Aorta (tissue), 5 donors: ENCODE measurements around the gene MAJIN. TPM values are rescaled to one million over a fixed set of nuclear protein-coding genes. Genes with fewer than 3 reads are reported as not detected.
A peak's percentile ranks its signal among the peaks of the same experiment; 100 is the strongest.

Experiments used
- ATAC-seq: fragments of 200-7000 bp; cut with Tn5 transposase; one replicate; pipeline ENCODE4 v1.9.1; 2022; ENCODE audit warnings: moderate library complexity; ENCODE audit not compliant: low FRiP score
- DNase-seq, 2 donors: peaks; one replicate each; pipeline ENCODE4 v3.0.0-alpha.2; 2020
- H3K27ac ChIP-seq, 2 donors: one replicate each; pipeline ENCODE4 v1.5.1; 2013; ENCODE audit warnings: low read length in 2 of 2, mild to moderate bottlenecking in 2 of 2, moderate library complexity in 2 of 2, control low read depth in 1 of 2, inconsistent platforms in 1 of 2, low read depth in 1 of 2
- H3K27me3 ChIP-seq, 2 donors: one replicate each; pipeline ENCODE4 v1.6.1; 2013; ENCODE audit warnings: control low read depth in 1 of 2, low read length in 1 of 2, mild to moderate bottlenecking in 1 of 2, moderate library complexity in 1 of 2; ENCODE audit not compliant: insufficient read depth in 2 of 2, control insufficient read depth in 1 of 2
- H3K36me3 ChIP-seq, 2 donors: one replicate each; pipeline ENCODE4 v1.6.1; 2013; ENCODE audit warnings: control low read depth in 1 of 2, low read length in 1 of 2, mild to moderate bottlenecking in 1 of 2; ENCODE audit not compliant: insufficient read depth in 2 of 2, control insufficient read depth in 1 of 2
- H3K4me1 ChIP-seq, 2 donors: one replicate each; pipeline ENCODE4 v1.6.1; 2013; ENCODE audit warnings: low read length in 2 of 2, control low read depth in 1 of 2, mild to moderate bottlenecking in 1 of 2, moderate library complexity in 1 of 2; ENCODE audit not compliant: insufficient read depth in 2 of 2, control insufficient read depth in 1 of 2
- H3K4me3 ChIP-seq, 2 donors: one replicate each; pipeline ENCODE4 v1.5.1; 2013; ENCODE audit warnings: low read length in 2 of 2, control low read depth in 1 of 2, mild to moderate bottlenecking in 1 of 2
- H3K9me3 ChIP-seq: one replicate; pipeline ENCODE4 v1.6.1; 2013; ENCODE audit warnings: mild to moderate bottlenecking, low read length; ENCODE audit not compliant: control insufficient read depth
- WGBS, 2 donors: extraction: QIAGEN DNeasy Blood & Tissue Kit; methylation state at CpG; one replicate each; pipeline ENCODE4 v1.1.7; 2013; 5-methylcytosine and 5-hydroxymethylcytosine counted together
- intact Hi-C, 2 donors: fragments of 100-400 bp; cut with DNase I; formaldehyde crosslinking; loops; one replicate each; pipeline versions ENCODE4 v1.14.2 to v1.15.0; 2022
- polyA plus RNA-seq, 2 donors: library from polyadenylated mRNA; stranded (reverse); fragments of 200-250 nt; gene quantifications; one replicate each; pipeline ENCODE4 v1.2.3, GENCODE V29; 2013
- total RNA-seq, 2 donors: library from RNA; stranded (reverse); fragmentation: NEBNext Ultra II Directional; extraction: Animal tissue kit (Norgen Biotek cat#: 25700); gene quantifications; one replicate each; pipeline ENCODE4 v1.2.1, GENCODE V29; 2021
- donor health status: healthy with polysubstance abuse.
- donor health status: Bipolar disorder and iron deficiency.
- donor health status: DM: no; HTN: no; CAD: no.
- donor health status: DM: no; HTN: no; CAD: no.
- donor health status: DM: yes; HTN: yes; CAD: no.

The MAJIN gene
- total and polyA plus RNA-seq, 4 donors, result not detected

DNA sequence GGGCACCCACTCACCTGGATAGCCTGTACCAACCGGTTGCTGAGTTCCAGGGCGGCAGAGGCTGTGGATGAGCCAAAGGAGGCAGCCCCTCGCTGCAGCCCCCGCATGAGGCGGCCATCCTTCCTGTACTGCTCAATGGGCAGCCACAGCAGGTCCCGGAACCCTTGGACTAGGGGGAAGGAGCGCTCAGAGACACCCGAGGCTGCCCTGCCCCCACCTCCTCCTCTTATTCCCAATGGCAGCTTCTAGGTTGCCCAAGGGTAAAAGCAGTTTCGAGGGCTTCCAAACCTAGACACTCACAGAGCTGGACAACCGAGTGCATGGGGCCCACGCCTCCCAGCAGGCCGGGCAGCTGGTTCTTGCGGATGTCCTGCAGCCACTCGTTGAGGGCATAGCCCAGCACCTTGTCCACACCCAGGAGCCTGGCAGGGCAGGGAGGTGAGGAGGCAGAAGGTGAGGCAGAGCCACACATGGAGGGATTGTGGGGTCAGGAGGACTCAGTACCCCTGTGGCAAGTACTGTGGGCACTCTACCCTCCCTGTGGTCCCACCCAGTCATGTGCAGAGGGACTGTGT is 75.4 kb downstream of the MAJIN start:
- DNase-seq (no peak), ATAC-seq (no peak)
- H3K9me3 ChIP-seq, result no peaks in the 10 kb centered on the region
- no peaks in the 10 kb centered on the region for H3K27me3 ChIP-seq
- peaks cover 0 to 2% of the 10 kb centered on the region in 2 donors for H3K36me3 ChIP-seq
- H3K4me3 ChIP-seq, result no peak overlapping the region
- 85 to 86% methylated on average over 14 of the region's 14 CpGs for WGBS, 2 donors
- no peaks in the 10 kb centered on the region for H3K4me1 ChIP-seq
- H3K27ac ChIP-seq, result no peak overlapping the region
- intact Hi-C loops, result no loop called here

DNA sequence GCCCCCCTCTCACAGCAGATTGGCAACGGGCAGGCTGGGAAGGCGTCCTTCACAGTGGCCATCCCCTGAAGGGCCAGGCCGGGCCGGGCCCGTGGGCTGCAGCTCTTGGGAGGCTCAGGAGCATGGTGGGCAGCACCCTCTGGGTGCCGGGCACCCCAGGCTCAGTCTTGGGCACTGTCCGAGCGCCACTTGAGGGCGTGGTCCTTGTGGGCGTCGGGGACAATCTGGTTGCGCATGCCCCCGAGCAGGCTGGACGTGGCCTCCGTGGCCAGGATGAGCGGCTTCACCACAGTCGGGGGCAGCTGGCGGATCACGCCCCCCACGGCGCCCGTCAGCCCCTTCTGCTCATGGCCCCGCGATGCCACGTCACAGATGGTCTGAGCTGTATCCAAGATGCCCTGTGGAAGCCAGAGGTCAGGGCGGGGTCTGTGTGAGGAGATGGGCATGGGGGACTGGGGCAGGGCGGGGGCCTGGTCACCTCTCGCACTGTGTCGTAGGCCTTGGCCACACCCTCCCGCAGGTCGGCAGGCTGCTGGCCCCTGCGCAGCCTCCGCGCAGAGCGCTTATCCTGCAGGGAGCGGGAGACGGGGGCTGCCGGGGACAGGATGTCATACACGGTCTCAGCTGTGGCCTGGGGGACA is 77.0 kb downstream of the MAJIN start:
- Histone ChIP-seq H3K27me3 (no peaks in the 10 kb centered on the region), H3K27ac (no peak overlapping the region), H3K9me3 (no peaks in the 10 kb centered on the region), H3K4me3 (no peak overlapping the region), H3K4me1 (no peaks in the 10 kb centered on the region), H3K36me3 (no peaks in the 10 kb centered on the region)
- WGBS, 2 donors, result 84 to 85% methylated on average over 38 to 39 of the region's 39 CpGs
- DNase-seq (no peak), ATAC-seq (no peak)
- intact Hi-C loops, result loop anchor here (1.0 to 2.0 kb wide), 2 partner anchors 48 kb away; no protein-coding TSS in a partner anchor

DNA sequence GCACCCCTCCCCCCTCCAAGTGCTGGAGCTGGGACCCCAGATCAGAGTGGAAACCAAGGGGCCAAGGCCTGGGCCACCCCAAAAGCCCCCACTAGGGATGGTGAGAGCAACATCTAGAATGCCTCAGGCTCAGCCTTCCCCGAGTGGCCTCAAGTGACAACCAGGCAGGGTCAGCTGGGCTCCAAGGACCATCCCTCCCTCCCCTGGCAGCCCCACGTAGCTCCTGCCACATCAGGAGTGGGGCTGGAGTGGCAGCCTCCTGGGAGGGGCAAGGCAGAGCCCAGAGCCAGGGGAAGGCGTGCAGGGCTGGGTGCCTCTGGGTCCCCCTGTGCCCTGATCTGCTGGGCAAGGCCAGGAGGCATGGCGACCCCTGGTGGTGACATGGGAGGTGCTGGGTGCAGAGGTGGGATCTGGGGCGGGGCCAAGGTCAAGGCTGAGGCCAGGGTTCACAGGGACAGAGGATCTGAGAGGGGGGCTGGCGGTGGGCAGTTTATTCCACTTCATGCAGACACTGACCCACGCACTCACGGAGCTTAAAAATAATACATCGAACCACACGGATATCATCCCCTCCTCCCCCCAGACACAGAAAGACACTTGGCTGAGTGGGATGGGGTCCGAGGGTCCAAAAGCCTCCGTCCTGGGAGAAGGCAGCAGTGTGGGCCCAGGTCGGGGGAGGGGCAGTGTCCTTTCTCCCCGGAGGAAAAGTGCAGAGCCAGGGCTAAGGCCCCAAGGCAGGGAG is 77.7 kb downstream of the MAJIN start:
- H3K4me3 ChIP-seq, result no peak overlapping the region
- peak; percentile 81 for ATAC-seq
- no peak overlapping the region for H3K27ac ChIP-seq
- no peaks in the 10 kb centered on the region for H3K4me1 ChIP-seq
- intact Hi-C loops, result loop anchor here (1.0 to 2.0 kb wide), 2 partner anchors 47 kb away; no protein-coding TSS in a partner anchor
- no peaks in the 10 kb centered on the region for H3K36me3 ChIP-seq
- H3K27me3 ChIP-seq, result no peaks in the 10 kb centered on the region
- DNase-seq, result peak; percentile 91 to 98
- H3K9me3 ChIP-seq, result no peaks in the 10 kb centered on the region
- 26 to 31% methylated on average over 13 to 14 of the region's 14 CpGs for WGBS, 2 donors

DNA sequence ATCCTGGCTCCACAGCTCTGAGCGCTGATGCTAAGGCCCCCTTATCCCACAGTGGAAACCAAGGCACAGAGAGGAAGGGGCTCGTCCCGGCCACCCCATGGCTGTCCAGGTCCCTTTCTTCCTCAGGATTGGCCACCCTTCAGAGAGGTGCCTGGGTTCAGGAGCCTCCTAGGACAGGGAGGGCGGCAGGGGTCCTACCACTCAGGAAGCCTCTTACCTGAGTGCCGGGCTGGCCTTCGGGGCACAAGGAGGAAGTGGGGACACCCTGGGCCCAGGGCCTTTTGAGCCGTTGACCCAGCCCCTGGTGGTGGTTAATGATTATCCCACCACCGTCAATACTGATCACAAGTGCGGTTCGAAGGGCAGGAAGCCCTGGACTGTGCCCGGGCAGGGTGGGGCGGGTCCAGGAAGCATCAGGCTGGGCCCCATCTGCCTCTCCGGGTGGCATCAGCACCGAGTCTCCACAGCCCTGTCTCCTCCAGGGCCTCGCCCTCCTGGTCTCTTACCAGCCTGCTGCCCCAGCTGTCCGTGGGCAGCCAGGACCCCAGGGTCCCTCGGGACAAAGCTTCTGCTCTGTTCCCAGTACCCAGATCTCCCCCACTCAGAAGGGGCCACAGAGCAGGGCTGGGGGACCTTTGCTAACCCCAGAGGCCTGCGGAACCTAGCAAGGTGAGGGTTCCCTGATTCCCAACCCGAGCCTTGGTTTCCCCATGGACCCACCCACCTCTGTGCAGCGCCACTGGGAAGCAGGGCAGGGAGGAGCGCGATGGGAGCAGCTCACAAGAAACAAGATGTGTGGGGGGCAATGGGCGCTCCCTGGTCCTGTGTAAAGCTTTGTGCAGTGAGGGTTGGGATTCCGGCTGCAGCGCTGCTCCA is 78.5 kb downstream of the MAJIN start:
- no peaks in the 10 kb centered on the region for H3K9me3 ChIP-seq
- DNase-seq (no peak), ATAC-seq (no peak)
- WGBS, 2 donors, result 75 to 87% methylated on average over 25 of the region's 25 CpGs
- H3K4me3 ChIP-seq, result no peak overlapping the region
- intact Hi-C loops, result loop anchor here (1.0 to 2.0 kb wide), 2 partner anchors 46 to 47 kb away; no protein-coding TSS in a partner anchor
- no peaks in the 10 kb centered on the region for H3K27me3 ChIP-seq
- H3K4me1 ChIP-seq, result no peaks in the 10 kb centered on the region
- no peak overlapping the region for H3K27ac ChIP-seq
- H3K36me3 ChIP-seq, result no peaks in the 10 kb centered on the region

DNA sequence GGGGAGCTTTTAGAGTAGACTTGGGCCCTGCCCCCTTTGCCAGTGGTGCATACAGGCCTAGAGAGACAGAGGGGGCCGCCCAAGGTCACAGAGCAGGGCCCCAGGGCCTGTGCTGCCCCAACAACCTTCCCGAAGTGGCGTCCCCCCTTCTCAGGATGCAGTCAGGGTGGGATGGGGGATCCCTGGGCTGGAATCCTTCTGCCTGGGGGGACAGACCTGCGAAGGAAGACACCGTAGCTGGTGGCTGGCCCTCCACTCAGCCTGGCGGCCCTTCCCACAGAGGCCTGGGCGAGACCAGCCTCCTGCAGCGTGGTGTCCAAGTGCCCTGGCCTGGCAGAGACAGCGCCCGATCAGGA is 79.1 kb downstream of the MAJIN start:
- 88 to 92% methylated on average over 10 of the region's 10 CpGs for WGBS, 2 donors
- DNase-seq, result no peak
- H3K27ac ChIP-seq, result no peak overlapping the region
- intact Hi-C loops, result no loop called here
- no peaks in the 10 kb centered on the region for H3K36me3 ChIP-seq
- H3K9me3 ChIP-seq, result no peaks in the 10 kb centered on the region
- H3K4me3 ChIP-seq, result no peak overlapping the region
- no peaks in the 10 kb centered on the region for H3K4me1 ChIP-seq
- ATAC-seq, result no peak
- no peaks in the 10 kb centered on the region for H3K27me3 ChIP-seq

DNA sequence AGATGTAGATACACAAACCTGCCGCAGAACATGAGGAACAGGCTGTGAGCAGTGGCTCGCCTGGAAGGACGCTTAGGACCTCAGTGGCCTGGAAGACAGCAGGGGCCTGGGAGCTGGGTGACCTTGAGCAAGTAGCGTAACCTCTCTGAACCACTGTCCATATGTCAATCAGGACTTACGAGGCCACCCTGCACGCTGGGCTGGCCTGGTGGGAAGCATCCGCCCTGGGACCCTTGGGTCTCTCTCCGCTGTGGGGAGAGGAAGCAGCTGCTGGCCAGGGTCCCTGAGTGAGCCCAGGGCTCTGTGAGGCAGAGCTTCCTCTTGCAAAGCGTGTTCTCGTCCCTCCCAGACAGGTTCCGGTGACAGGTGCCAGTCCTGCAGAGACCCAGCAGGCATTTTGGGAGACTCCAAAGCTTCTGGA is 79.5 kb downstream of the MAJIN start:
- Histone ChIP-seq H3K4me1 (no peaks in the 10 kb centered on the region), H3K27ac (no peak overlapping the region), H3K9me3 (no peaks in the 10 kb centered on the region), H3K4me3 (no peak overlapping the region), H3K36me3 (no peaks in the 10 kb centered on the region), H3K27me3 (no peaks in the 10 kb centered on the region)
- intact Hi-C loops, result no loop called here
- 88 to 90% methylated on average over 11 of the region's 11 CpGs for WGBS, 2 donors
- DNase-seq (no peak), ATAC-seq (no peak)

DNA sequence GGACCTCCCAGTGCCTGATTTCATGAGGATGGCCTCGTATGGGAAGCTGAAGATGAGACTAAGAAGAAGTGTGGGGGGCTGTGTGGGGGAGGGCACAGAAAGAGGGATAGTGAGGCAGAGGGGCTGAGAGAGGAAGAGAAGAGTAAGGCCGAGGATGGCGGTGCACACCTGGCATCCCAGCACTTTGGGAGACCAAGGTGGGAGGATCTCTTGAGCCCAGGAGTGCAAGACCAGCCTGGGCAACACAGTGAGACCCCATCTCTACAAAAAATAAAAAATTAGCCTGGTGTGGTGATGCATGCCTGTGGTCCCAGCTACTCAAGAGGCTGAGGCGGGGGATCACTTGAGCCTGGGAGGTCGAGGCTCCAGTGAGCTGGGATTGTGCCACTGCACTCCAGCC is 80.0 kb downstream of the MAJIN start:
- H3K9me3 ChIP-seq, result no peaks in the 10 kb centered on the region
- no peaks in the 10 kb centered on the region for H3K27me3 ChIP-seq
- no peaks in the 10 kb centered on the region for H3K36me3 ChIP-seq
- WGBS, 2 donors, result 82% methylated on average over 5 of the region's 5 CpGs
- intact Hi-C loops, result no loop called here
- ATAC-seq (no peak), DNase-seq (no peak)
- H3K27ac ChIP-seq, result no peak overlapping the region
- H3K4me3 ChIP-seq, result no peak overlapping the region
- H3K4me1 ChIP-seq, result no peaks in the 10 kb centered on the region

DNA sequence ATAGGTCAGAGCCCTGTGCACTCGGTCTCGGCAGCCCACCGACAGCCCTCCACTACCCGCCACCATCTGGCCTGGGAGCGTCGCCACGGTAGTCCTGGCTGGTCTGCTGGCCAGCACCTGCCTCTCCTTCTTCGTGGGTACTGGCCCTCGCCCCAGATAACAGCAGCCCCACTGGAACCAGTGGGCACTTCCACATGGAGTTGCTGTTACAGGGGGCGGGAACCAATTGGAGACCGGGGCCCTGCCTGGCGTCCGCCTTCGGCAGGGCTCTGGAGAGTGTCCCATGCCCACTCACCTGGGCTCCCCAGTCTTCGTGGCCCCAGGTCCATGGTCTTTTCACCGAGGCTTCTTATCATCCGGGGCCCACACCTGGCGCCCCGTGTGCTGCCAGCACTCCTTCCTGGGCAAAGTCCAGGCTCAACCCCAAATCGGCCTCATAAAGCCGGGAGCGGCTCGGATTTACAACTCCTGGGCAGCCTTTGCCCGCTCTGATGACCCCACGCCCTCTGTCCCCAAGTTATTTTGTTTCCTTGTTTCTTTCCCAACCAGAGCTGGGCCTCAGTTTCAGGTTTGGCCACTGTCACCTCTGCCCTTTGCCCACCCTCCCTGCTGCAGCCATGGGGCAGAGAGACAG is 80.6 kb downstream of the MAJIN start:
- 90 to 93% methylated on average over 25 of the region's 25 CpGs for WGBS, 2 donors
- ATAC-seq (no peak), DNase-seq (no peak)
- no peak overlapping the region for H3K27ac ChIP-seq
- no peaks in the 10 kb centered on the region for H3K9me3 ChIP-seq
- H3K36me3 ChIP-seq, result no peaks in the 10 kb centered on the region
- intact Hi-C loops, result no loop called here
- no peaks in the 10 kb centered on the region for H3K27me3 ChIP-seq
- no peaks in the 10 kb centered on the region for H3K4me1 ChIP-seq
- H3K4me3 ChIP-seq, result no peak overlapping the region
